ENCODE measurements around the gene TTC39A.

TTC39A gene

GRCh38 chr1:51283979-51284378 is 46.4 kb downstream of the TTC39A start:
- no peak overlapping the region for H3K27ac ChIP-seq (ENCODE audit: low read depth, low read length)

GRCh38 chr1:51282605-51283004 is 47.8 kb downstream of the TTC39A start:
- H3K4me3 ChIP-seq (ENCODE audit: low read depth, low read length), result no peak overlapping the region
- H3K27ac ChIP-seq (ENCODE audit: low read depth, low read length), result no peak overlapping the region
- peaks cover under 1% of the 10 kb centered on the region; the same call in 1 of the 2 replicates for H3K4me1 ChIP-seq (ENCODE audit: control insufficient read depth, insufficient read depth, low read length)
- H3K27me3 ChIP-seq (ENCODE audit: control insufficient read depth, insufficient read depth, low read length), result no peaks in the 10 kb centered on the region
- no peaks in the 10 kb centered on the region for H3K9me3 ChIP-seq (ENCODE audit: control insufficient read depth, insufficient read depth, low read depth, low read length)
- no peaks in the 10 kb centered on the region for H3K36me3 ChIP-seq (ENCODE audit: control insufficient read depth, insufficient read depth, low read length)
- no peak overlapping the region for H3K9ac ChIP-seq (ENCODE audit: low read length)

More at GRCh38 chr1:51283979-51284378, 46.4 kb downstream of the TTC39A start:
- no peaks in the 10 kb centered on the region for H3K27me3 ChIP-seq (ENCODE audit: control insufficient read depth, insufficient read depth, low read length)
- no peaks in the 10 kb centered on the region for H3K9me3 ChIP-seq (ENCODE audit: control insufficient read depth, insufficient read depth, low read depth, low read length)
- no peak overlapping the region for H3K4me3 ChIP-seq (ENCODE audit: low read depth, low read length)
- H3K9ac ChIP-seq (ENCODE audit: low read length), result no peak overlapping the region
- peaks cover 6% of the 10 kb centered on the region; the same call in 1 of the 2 replicates for H3K4me1 ChIP-seq (ENCODE audit: control insufficient read depth, insufficient read depth, low read length)
- no peaks in the 10 kb centered on the region for H3K36me3 ChIP-seq (ENCODE audit: control insufficient read depth, insufficient read depth, low read length)

- no peaks in the 10 kb centered on the region for H3K27me3 ChIP-seq (ENCODE audit: control insufficient read depth, insufficient read depth, low read length)
- H3K36me3 ChIP-seq (ENCODE audit: control insufficient read depth, insufficient read depth, low read length), result no peaks in the 10 kb centered on the region
- no peaks in the 10 kb centered on the region for H3K4me1 ChIP-seq (ENCODE audit: control insufficient read depth, insufficient read depth, low read length)
- H3K27ac ChIP-seq (ENCODE audit: low read depth, low read length), result no peak overlapping the region
- H3K9me3 ChIP-seq (ENCODE audit: control insufficient read depth, insufficient read depth, low read depth, low read length), result no peaks in the 10 kb centered on the region
- H3K9ac ChIP-seq (ENCODE audit: low read length), result no peak overlapping the region
- H3K4me3 ChIP-seq (ENCODE audit: low read depth, low read length), result no peak overlapping the region
Observed at GRCh38 chr1:51281807-51282206, 48.6 kb downstream of the TTC39A start.

- Histone ChIP-seq H3K9ac (ENCODE audit: low read length) (no peak overlapping the region), H3K36me3 (ENCODE audit: control insufficient read depth, insufficient read depth, low read length) (no peaks in the 10 kb centered on the region), H3K27me3 (ENCODE audit: control insufficient read depth, insufficient read depth, low read length) (no peaks in the 10 kb centered on the region), H3K4me1 (ENCODE audit: control insufficient read depth, insufficient read depth, low read length) (no peaks in the 10 kb centered on the region), H3K27ac (ENCODE audit: low read depth, low read length) (no peak overlapping the region), H3K9me3 (ENCODE audit: control insufficient read depth, insufficient read depth, low read depth, low read length) (no peaks in the 10 kb centered on the region), H3K4me3 (ENCODE audit: low read depth, low read length) (no peak overlapping the region)
Observed at GRCh38 chr1:51280321-51280978, 49.9 kb downstream of the TTC39A start.

GRCh38 chr1:51276286-51276685 is 54.1 kb downstream of the TTC39A start:
- H3K27me3 ChIP-seq (ENCODE audit: control insufficient read depth, insufficient read depth, low read length), result no peaks in the 10 kb centered on the region
- no peak overlapping the region for H3K4me3 ChIP-seq (ENCODE audit: low read depth, low read length)
- no peak overlapping the region for H3K27ac ChIP-seq (ENCODE audit: low read depth, low read length)
- peaks cover 22% of the 10 kb centered on the region for H3K36me3 ChIP-seq (ENCODE audit: control insufficient read depth, insufficient read depth, low read length)
- H3K4me1 ChIP-seq (ENCODE audit: control insufficient read depth, insufficient read depth, low read length), result no peaks in the 10 kb centered on the region
- H3K9me3 ChIP-seq (ENCODE audit: control insufficient read depth, insufficient read depth, low read depth, low read length), result no peaks in the 10 kb centered on the region
- H3K9ac ChIP-seq (ENCODE audit: low read length), result no peak overlapping the region

GRCh38 chr1:51274676-51275075 is 55.7 kb downstream of the TTC39A start:
- Histone ChIP-seq H3K9me3 (ENCODE audit: control insufficient read depth, insufficient read depth, low read depth, low read length) (no peaks in the 10 kb centered on the region), H3K27me3 (ENCODE audit: control insufficient read depth, insufficient read depth, low read length) (no peaks in the 10 kb centered on the region), H3K27ac (ENCODE audit: low read depth, low read length) (no peak overlapping the region), H3K9ac (ENCODE audit: low read length) (no peak overlapping the region), H3K4me1 (ENCODE audit: control insufficient read depth, insufficient read depth, low read length) (no peaks in the 10 kb centered on the region), H3K36me3 (ENCODE audit: control insufficient read depth, insufficient read depth, low read length) (peaks cover 36% of the 10 kb centered on the region), H3K4me3 (ENCODE audit: low read depth, low read length) (no peak overlapping the region)

- no peaks in the 10 kb centered on the region for H3K4me1 ChIP-seq (ENCODE audit: control insufficient read depth, insufficient read depth, low read length)
- H3K36me3 ChIP-seq (ENCODE audit: control insufficient read depth, insufficient read depth, low read length), result peaks cover 36% of the 10 kb centered on the region
- no peaks in the 10 kb centered on the region for H3K9me3 ChIP-seq (ENCODE audit: control insufficient read depth, insufficient read depth, low read depth, low read length)
Observed at GRCh38 chr1:51272916-51273315, 57.4 kb downstream of the TTC39A start.

GRCh38 chr1:51270751-51271150 is 59.6 kb downstream of the TTC39A start:
- Histone ChIP-seq H3K27me3 (ENCODE audit: control insufficient read depth, insufficient read depth, low read length) (no peaks in the 10 kb centered on the region), H3K36me3 (ENCODE audit: control insufficient read depth, insufficient read depth, low read length) (peaks cover 38% of the 10 kb centered on the region), H3K9ac (ENCODE audit: low read length) (no peak overlapping the region), H3K4me3 (ENCODE audit: low read depth, low read length) (no peak overlapping the region), H3K4me1 (ENCODE audit: control insufficient read depth, insufficient read depth, low read length) (no peaks in the 10 kb centered on the region), H3K27ac (ENCODE audit: low read depth, low read length) (no peak overlapping the region), H3K9me3 (ENCODE audit: control insufficient read depth, insufficient read depth, low read depth, low read length) (no peaks in the 10 kb centered on the region)

More at GRCh38 chr1:51272916-51273315, 57.4 kb downstream of the TTC39A start:
- H3K9ac ChIP-seq (ENCODE audit: low read length), result no peak overlapping the region
- no peak overlapping the region for H3K27ac ChIP-seq (ENCODE audit: low read depth, low read length)
- no peaks in the 10 kb centered on the region for H3K27me3 ChIP-seq (ENCODE audit: control insufficient read depth, insufficient read depth, low read length)
- H3K4me3 ChIP-seq (ENCODE audit: low read depth, low read length), result no peak overlapping the region

- Histone ChIP-seq H3K9ac (ENCODE audit: low read length) (no peak overlapping the region), H3K27ac (ENCODE audit: low read depth, low read length) (no peak overlapping the region), H3K4me3 (ENCODE audit: low read depth, low read length) (no peak overlapping the region), H3K27me3 (ENCODE audit: control insufficient read depth, insufficient read depth, low read length) (no peaks in the 10 kb centered on the region), H3K4me1 (ENCODE audit: control insufficient read depth, insufficient read depth, low read length) (peaks cover 12% of the 10 kb centered on the region; the same call in 1 of the 2 replicates), H3K36me3 (ENCODE audit: control insufficient read depth, insufficient read depth, low read length) (peaks cover 36% of the 10 kb centered on the region), H3K9me3 (ENCODE audit: control insufficient read depth, insufficient read depth, low read depth, low read length) (no peaks in the 10 kb centered on the region)
Observed at GRCh38 chr1:51268634-51269033, 61.7 kb downstream of the TTC39A start.

GRCh38 chr1:51266791-51267190 is 63.6 kb downstream of the TTC39A start:
- Histone ChIP-seq H3K4me1 (ENCODE audit: control insufficient read depth, insufficient read depth, low read length) (peaks cover 16% of the 10 kb centered on the region; the same call in 1 of the 2 replicates), H3K36me3 (ENCODE audit: control insufficient read depth, insufficient read depth, low read length) (peaks cover 21% of the 10 kb centered on the region), H3K4me3 (ENCODE audit: low read depth, low read length) (no peak overlapping the region), H3K27ac (ENCODE audit: low read depth, low read length) (no peak overlapping the region), H3K27me3 (ENCODE audit: control insufficient read depth, insufficient read depth, low read length) (no peaks in the 10 kb centered on the region), H3K9ac (ENCODE audit: low read length) (no peak overlapping the region), H3K9me3 (ENCODE audit: control insufficient read depth, insufficient read depth, low read depth, low read length) (no peaks in the 10 kb centered on the region)

GRCh38 chr1:51266181-51266580 is 64.2 kb downstream of the TTC39A start:
- Histone ChIP-seq H3K9me3 (ENCODE audit: control insufficient read depth, insufficient read depth, low read depth, low read length) (no peaks in the 10 kb centered on the region), H3K4me3 (ENCODE audit: low read depth, low read length) (no peak overlapping the region), H3K27me3 (ENCODE audit: control insufficient read depth, insufficient read depth, low read length) (no peaks in the 10 kb centered on the region), H3K4me1 (ENCODE audit: control insufficient read depth, insufficient read depth, low read length) (peaks cover 16% of the 10 kb centered on the region; the same call in 1 of the 2 replicates), H3K27ac (ENCODE audit: low read depth, low read length) (no peak overlapping the region), H3K9ac (ENCODE audit: low read length) (no peak overlapping the region), H3K36me3 (ENCODE audit: control insufficient read depth, insufficient read depth, low read length) (peaks cover 15% of the 10 kb centered on the region)
